HCT116 (cell line): ENCODE data around the gene SSH2. TPM values are rescaled to one million over a fixed set of nuclear protein-coding genes. Genes with fewer than 3 reads are reported as not detected.

Experiments used
- ATAC-seq: fragments of 200-7000 bp; cut with Tn5 transposase; 2 replicates; pipeline ENCODE4 v1.9.1; 2020; ENCODE audit warnings: mild to moderate bottlenecking, moderate library complexity
- BruUV-seq: library from RNA; stranded (reverse); fragments of 400-500 nt; replicated peaks from 2 replicates; lab custom pipeline; 2021; lab: Mats Ljungman, UMichigan
- CTCF ChIA-PET: fragments of 300-600 bp; sonication (Branson Sonifier 250); formaldehyde crosslinking; loops from one replicate; lab custom pipeline; 2021; ENCODE audit warnings: antibody characterized with exemption; lab: Charles Lee
- POLR2A ChIA-PET: fragments of 300-600, 350-600 bp; sonication (Branson Sonifier 250); formaldehyde crosslinking; loops from one replicate; lab custom pipeline; 2021; ENCODE audit warnings: antibody characterized with exemption; lab: Charles Lee
- RAD21 ChIA-PET, 2 experiments: fragments of 300-600 bp; sonication (Branson Sonifier 250); formaldehyde crosslinking; loops; one replicate each; lab custom pipeline; 2023; ENCODE audit warnings: low total read pairs in 2 of 2; ENCODE audit not compliant: uncharacterized antibody in 2 of 2, unreplicated experiment in 2 of 2, low non-redundant PET in 1 of 2; lab: Charles Lee
- DNase-seq: peaks from one replicate; pipeline ENCODE4 v3.0.0-alpha.2; 2010; ENCODE audit warnings: low read depth, low spot score
- H2AFZ ChIP-seq: fragments of 200-600 bp; shearing (Covaris generic), sonication (generic); 2 replicates; pipeline ENCODE4 v1.6.1; 2017; ENCODE audit warnings: low read depth, mixed run types, mixed read lengths, antibody characterized with exemption, low read length; ENCODE audit not compliant: poor library complexity, severe bottlenecking
- H3K27ac ChIP-seq: 2 replicates; pipeline ENCODE4 v1.5.1; 2012; ENCODE audit warnings: low read depth, low read length
- H3K27me3 ChIP-seq: fragments of 200-600 bp; sonication (generic); 2 replicates; pipeline ENCODE4 v1.6.1; 2016; ENCODE audit warnings: mixed run types, low read length, mixed read lengths; ENCODE audit not compliant: insufficient read depth
- H3K36me3 ChIP-seq, 2 experiments: fragments of 200-500 bp in 1 of 2; fragments of 200-600 bp in 1 of 2; sonication (Bioruptor generic) in 1 of 2; sonication (generic) in 1 of 2; 2 replicates each; pipeline versions ENCODE4 v1.5.1 to v1.6.1; 2014 to 2016; ENCODE audit warnings: low read length in 2 of 2, inconsistent platforms in 1 of 2, mixed read lengths in 1 of 2, mixed run types in 1 of 2; ENCODE audit not compliant: insufficient read depth in 2 of 2, control insufficient read depth in 1 of 2
- H3K4me1 ChIP-seq, 2 experiments: fragments of 200-600 bp in 1 of 2; sonication (generic) in 1 of 2; 2 replicates each; pipeline versions ENCODE4 v1.5.1 to v1.6.1; 2012 to 2017; ENCODE audit warnings: low read length in 2 of 2, inconsistent platforms in 1 of 2, mild to moderate bottlenecking in 1 of 2, mixed read lengths in 1 of 2, mixed run types in 1 of 2, moderate library complexity in 1 of 2; ENCODE audit not compliant: insufficient read depth in 2 of 2, control insufficient read depth in 1 of 2
- H3K4me2 ChIP-seq: fragments of 200-600 bp; sonication (generic); 2 replicates; pipeline ENCODE4 v1.6.1; 2017; ENCODE audit warnings: mixed run types, low read length, mixed read lengths
- H3K4me3 ChIP-seq, 2 experiments: fragments of 200-600 bp in 1 of 2; sonication (generic) in 1 of 2; replicated peaks in 1 of 2; 2 replicates each; pipeline ENCODE4 v1.5.1; 2011 to 2016; ENCODE audit warnings: low read length in 2 of 2, control low read depth in 1 of 2, low read depth in 1 of 2, mild to moderate bottlenecking in 1 of 2, mixed read lengths in 1 of 2, mixed run types in 1 of 2
- H3K79me2 ChIP-seq: fragments of 200-600 bp; sonication (generic); 2 replicates; pipeline ENCODE4 v1.6.1; 2017; ENCODE audit warnings: mild to moderate bottlenecking, mixed run types, low read length, moderate library complexity, mixed read lengths; ENCODE audit not compliant: insufficient read depth
- H3K9ac ChIP-seq: fragments of 200-600 bp; sonication (generic); 2 replicates; pipeline ENCODE4 v1.6.1; 2016; ENCODE audit warnings: low read length, mixed read lengths
- H3K9me2 ChIP-seq: fragments of 200-600 bp; sonication (generic), shearing (Covaris generic); 2 replicates; pipeline ENCODE4 v1.6.1; 2017; ENCODE audit warnings: mixed run types, mild to moderate bottlenecking, moderate library complexity; ENCODE audit not compliant: insufficient read depth
- H3K9me3 ChIP-seq, 2 experiments: fragments of 200-500 bp in 1 of 2; fragments of 200-600 bp in 1 of 2; sonication (Bioruptor generic) in 1 of 2; sonication (generic) in 1 of 2; 2 replicates each; pipeline ENCODE4 v1.6.1; 2014 to 2017; ENCODE audit warnings: low read length in 2 of 2, mixed read lengths in 2 of 2, inconsistent platforms in 1 of 2, low read depth in 1 of 2, mild to moderate bottlenecking in 1 of 2, mixed run types in 1 of 2, moderate library complexity in 1 of 2; ENCODE audit not compliant: control insufficient read depth in 1 of 2, insufficient read depth in 1 of 2
- H4K20me1 ChIP-seq: fragments of 200-600 bp; sonication (generic), shearing (Covaris generic); 2 replicates; pipeline ENCODE4 v1.6.1; 2017; ENCODE audit warnings: mixed run types, mild to moderate bottlenecking, moderate library complexity; ENCODE audit not compliant: insufficient read depth
- CBX3 ChIP-seq: IDR thresholded peaks from 2 replicates; pipeline ENCODE4 v1.6.1; 2012; ENCODE audit warnings: low read depth
- CEBPB ChIP-seq: IDR thresholded peaks from 2 replicates; pipeline ENCODE4 v1.6.1; 2012; ENCODE audit warnings: low read depth
- CTCF ChIP-seq, 3 experiments: fragments of 200-600 bp in 1 of 3; sonication (generic) in 1 of 3; IDR thresholded peaks in 2 of 3; conservative IDR thresholded peaks in 1 of 3; 2 replicates each; pipeline ENCODE4 v1.5.1; 2012 to 2017; ENCODE audit warnings: low read depth in 2 of 3, low read length in 2 of 3, antibody characterized with exemption in 1 of 3, borderline replicate concordance in 1 of 3, control low read depth in 1 of 3, mild to moderate bottlenecking in 1 of 3, mixed read lengths in 1 of 3, mixed run types in 1 of 3, moderate library complexity in 1 of 3; ENCODE audit not compliant: insufficient read depth in 1 of 3
- FOSL1 ChIP-seq: IDR thresholded peaks from 2 replicates; pipeline ENCODE4 v1.6.1; 2012; ENCODE audit warnings: low read depth
- JUND ChIP-seq: IDR thresholded peaks from 2 replicates; pipeline ENCODE4 v1.6.1; 2012
- MAX ChIP-seq: IDR thresholded peaks from 2 replicates; pipeline ENCODE4 v1.6.1; 2012
- RAD21 ChIP-seq: IDR thresholded peaks from 2 replicates; pipeline ENCODE4 v1.6.1; 2012; ENCODE audit warnings: low read depth, mild to moderate bottlenecking
- REST ChIP-seq: IDR thresholded peaks from 2 replicates; pipeline ENCODE4 v1.6.1; 2012; ENCODE audit warnings: low read depth
- SP1 ChIP-seq: IDR thresholded peaks from 2 replicates; pipeline ENCODE4 v1.6.1; 2012; ENCODE audit warnings: low read depth
- TCF7L2 ChIP-seq: IDR thresholded peaks from 2 replicates; pipeline ENCODE4 v1.7.0; 2011; ENCODE audit warnings: borderline replicate concordance, inconsistent platforms; ENCODE audit not compliant: insufficient read depth, insufficient read length; ENCODE audit errors: extremely low read depth
- YY1 ChIP-seq: IDR thresholded peaks from 2 replicates; pipeline ENCODE4 v1.6.1; 2011; ENCODE audit warnings: low read length, low read depth, moderate library complexity, mild to moderate bottlenecking; ENCODE audit not compliant: insufficient replicate concordance; ENCODE audit errors: extremely low read depth
- ZBTB33 ChIP-seq: IDR thresholded peaks from 2 replicates; pipeline ENCODE4 v1.6.1; 2011; ENCODE audit warnings: mild to moderate bottlenecking, low read length, moderate library complexity; ENCODE audit not compliant: insufficient replicate concordance; ENCODE audit errors: extremely low read depth
- intact Hi-C: fragments of 100-400 bp; cut with micrococcal nuclease; formaldehyde crosslinking; loops from 2 replicates; pipeline ENCODE4 v1.10.0; 2022
- total RNA-seq: library from RNA; stranded (reverse); gene quantifications from one replicate; pipeline ENCODE4 v1.2.1, GENCODE V29; 2021; ENCODE audit not compliant: unreplicated experiment

SSH2 gene
- total RNA-seq, 1 experiment from 2014 or later: 17.0 TPM

GRCh38 chr17:29892201-29892600 lies 37.8 kb downstream of the SSH2 start:
- ChIA-PET CTCF (interaction anchor here (1.4 kb wide), 1 partner anchor 201 kb away, joined by 3 read pairs; no protein-coding TSS in a partner anchor), POLR2A (no interaction called here), RAD21 (no interaction called here)
- Histone ChIP-seq H3K4me2 (no peak overlapping the region), H3K36me3 (no peaks in the 10 kb centered on the region), H3K4me3 (no peak overlapping the region), H3K79me2 (no peaks in the 10 kb centered on the region; the same call in 1 of the 2 replicates), H3K9me3 (no peaks in the 10 kb centered on the region), H2AFZ (no peak overlapping the region), H3K9ac (no peak overlapping the region), H3K4me1 (no peaks in the 10 kb centered on the region), H3K27ac (no peak overlapping the region), H4K20me1 (no peaks in the 10 kb centered on the region), H3K27me3 (no peaks in the 10 kb centered on the region), H3K9me2 (no peaks in the 10 kb centered on the region)
- no peak for ATAC-seq
- DNase-seq: no peak
- intact Hi-C loops: no loop called here
- no TSS peak for BruUV-seq
- TF ChIP-seq FOSL1 (no peak), RAD21 (no peak), TCF7L2 (no peak), SP1 (no peak), CTCF (IDR thresholded peaks at IDR 0.05 in 2 of 3, conservative IDR thresholded peaks at IDR 0.05 in 1 of 3; ENCODE audit: borderline replicate concordance in 1 of 3, insufficient read depth in 1 of 3, low read depth in 2 of 3, low read length in 2 of 3) (no peak), ZBTB33 (no peak), MAX (no peak), CEBPB (no peak), JUND (no peak), REST (no peak), YY1 (no peak), CBX3 (no peak)
